Trophoblast cell (in vitro differentiated cells and primary cell): ENCODE data around the gene ING5.

Experiments
- DNase-seq, 2 donors: peaks; one replicate each; pipeline ENCODE4 v3.0.0-alpha.2; 2016
- H2AFZ ChIP-seq: 2 replicates; pipeline ENCODE4 v1.6.1; 2013; ENCODE audit warnings: low read length, moderate library complexity, mild to moderate bottlenecking; ENCODE audit not compliant: insufficient read depth, poor library complexity
- H2AK5ac ChIP-seq: 2 replicates; pipeline ENCODE4 v1.6.1; 2013; ENCODE audit warnings: mild to moderate bottlenecking, low read length
- H2BK120ac ChIP-seq: 2 replicates; pipeline ENCODE4 v1.6.1; 2013; ENCODE audit warnings: low read length, mild to moderate bottlenecking, moderate library complexity; ENCODE audit not compliant: insufficient read depth, poor library complexity
- H2BK12ac ChIP-seq: 2 replicates; pipeline ENCODE4 v1.6.1; 2013; ENCODE audit warnings: mild to moderate bottlenecking, low read length, moderate library complexity
- H2BK5ac ChIP-seq: 2 replicates; pipeline ENCODE4 v1.6.1; 2013; ENCODE audit warnings: low read length, low read depth, moderate library complexity, mild to moderate bottlenecking; ENCODE audit not compliant: poor library complexity
- H3K14ac ChIP-seq: 2 replicates; pipeline ENCODE4 v1.6.1; 2013; ENCODE audit warnings: mild to moderate bottlenecking, low read length
- H3K18ac ChIP-seq: 2 replicates; pipeline ENCODE4 v1.6.1; 2013; ENCODE audit warnings: mild to moderate bottlenecking, low read length
- H3K23ac ChIP-seq: 2 replicates; pipeline ENCODE4 v1.6.1; 2013; ENCODE audit warnings: low read length
- H3K27ac ChIP-seq: 2 replicates; pipeline ENCODE4 v1.5.1; 2013; ENCODE audit warnings: low read depth, mild to moderate bottlenecking, inconsistent platforms, low read length, moderate library complexity
- H3K27me3 ChIP-seq: 2 replicates; pipeline ENCODE4 v1.6.1; 2013; ENCODE audit warnings: inconsistent platforms, mild to moderate bottlenecking, low read length, moderate library complexity; ENCODE audit not compliant: insufficient read depth
- H3K36me3 ChIP-seq, 2 experiments: 1 replicate in 1 of 2; 2 replicates in 1 of 2; pipeline ENCODE4 v1.6.1; 2013; ENCODE audit warnings: low read length in 2 of 2, mild to moderate bottlenecking in 2 of 2, moderate library complexity in 1 of 2; ENCODE audit not compliant: insufficient read depth in 2 of 2, control insufficient read depth in 1 of 2
- H3K4ac ChIP-seq: 2 replicates; pipeline ENCODE4 v1.6.1; 2013; ENCODE audit warnings: low read depth, mild to moderate bottlenecking, low read length, moderate library complexity
- H3K4me1 ChIP-seq, 2 experiments: 1 replicate in 1 of 2; 2 replicates in 1 of 2; pipeline ENCODE4 v1.6.1; 2013; ENCODE audit warnings: low read length in 2 of 2, mild to moderate bottlenecking in 2 of 2, moderate library complexity in 1 of 2; ENCODE audit not compliant: insufficient read depth in 2 of 2, control insufficient read depth in 1 of 2
- H3K4me2 ChIP-seq: 2 replicates; pipeline ENCODE4 v1.6.1; 2013; ENCODE audit warnings: inconsistent platforms, mild to moderate bottlenecking, low read length, moderate library complexity
- H3K4me3 ChIP-seq: 2 replicates; pipeline ENCODE4 v1.5.1; 2013; ENCODE audit warnings: mild to moderate bottlenecking, low read depth, low read length, inconsistent platforms
- H3K79me1 ChIP-seq: one replicate; pipeline ENCODE4 v1.6.1; 2013; ENCODE audit warnings: low read length
- H3K79me2 ChIP-seq: 2 replicates; pipeline ENCODE4 v1.6.1; 2013; ENCODE audit warnings: low read length, mild to moderate bottlenecking; ENCODE audit not compliant: control insufficient read depth, insufficient read depth, poor library complexity
- H3K9ac ChIP-seq: 2 replicates; pipeline ENCODE4 v1.6.1; 2013; ENCODE audit warnings: mild to moderate bottlenecking, low read length
- H3K9me3 ChIP-seq: 2 replicates; pipeline ENCODE4 v1.6.1; 2013; ENCODE audit warnings: low read depth, mild to moderate bottlenecking, control low read depth, inconsistent platforms, low read length; ENCODE audit not compliant: insufficient read depth
- H4K12ac ChIP-seq: 2 replicates; pipeline ENCODE4 v1.6.1; 2013; ENCODE audit warnings: low read depth, mild to moderate bottlenecking, low read length, moderate library complexity
- H4K8ac ChIP-seq: 2 replicates; pipeline ENCODE4 v1.6.1; 2013; ENCODE audit warnings: low read depth, mild to moderate bottlenecking, low read length, moderate library complexity
- H4K91ac ChIP-seq: one replicate; pipeline ENCODE4 v1.6.1; 2013; ENCODE audit warnings: low read depth, mild to moderate bottlenecking, low read length, moderate library complexity
- WGBS: extraction: QIAGEN DNeasy Blood & Tissue Kit; methylation state at CpG from one replicate; pipeline ENCODE4 v1.1.7; 2013; ENCODE audit warnings: missing lambda C conversion rate; ENCODE audit not compliant: insufficient read length, insufficient coverage; ENCODE audit errors: extremely low coverage; 5-methylcytosine and 5-hydroxymethylcytosine counted together

ING5 gene

GRCh38 chr2:241703032-241703604, 1.3 kb downstream of the ING5 start:
- Histone ChIP-seq H4K12ac (peak overlapping the region; percentile 50), H4K8ac (peak overlapping the region; percentile 63), H3K27ac (no peak overlapping the region), H3K4ac (peak overlapping the region; percentile 78), H3K9ac (peak overlapping the region; percentile 70), H3K18ac (peak overlapping the region; percentile 38), H3K14ac (peak overlapping the region; percentile 73), H2BK12ac (no peak overlapping the region), H3K4me2 (peak overlapping the region; percentile 74), H2AK5ac (peak overlapping the region; percentile 30), H2BK5ac (no peak overlapping the region), H2AFZ (peak overlapping the region; percentile 92), H3K27me3 (no peaks in the 10 kb centered on the region), H2BK120ac (no peak overlapping the region), H3K9me3 (peaks cover 3% of the 10 kb centered on the region), H4K91ac (peak overlapping the region; percentile 54), H3K4me1 (peaks cover 7 to 8% of the 10 kb centered on the region in 2 experiments), H3K79me2 (peaks cover 12% of the 10 kb centered on the region), H3K23ac (no peak overlapping the region), H3K36me3 (peaks cover 21 to 25% of the 10 kb centered on the region in 2 experiments), H3K4me3 (peak overlapping the region; percentile 96), H3K79me1 (peaks cover 7% of the 10 kb centered on the region)
- no CpG with 5 or more reads among the region's 11 CpGs for WGBS
- DNase-seq, result no peak

- WGBS, result no CpG with 5 or more reads among the region's 6 CpGs
- no peak overlapping the region for H2AFZ ChIP-seq
- H2AK5ac ChIP-seq, result no peak overlapping the region
- no peak overlapping the region for H2BK5ac ChIP-seq
- no peak overlapping the region for H3K9ac ChIP-seq
- no peak overlapping the region for H3K23ac ChIP-seq
- no peak overlapping the region for H2BK12ac ChIP-seq
- H3K79me1 ChIP-seq, result peaks cover 5% of the 10 kb centered on the region
- H4K91ac ChIP-seq, result no peak overlapping the region
- H3K14ac ChIP-seq, result no peak overlapping the region
- no peak overlapping the region for H3K4me2 ChIP-seq
- peaks cover 10% of the 10 kb centered on the region for H3K79me2 ChIP-seq
- no peaks in the 10 kb centered on the region for H3K27me3 ChIP-seq
- H4K12ac ChIP-seq, result no peak overlapping the region
- no peak for DNase-seq
- peaks cover 6% of the 10 kb centered on the region for H3K9me3 ChIP-seq
- no peak overlapping the region for H3K4me3 ChIP-seq
- H2BK120ac ChIP-seq, result no peak overlapping the region
- no peak overlapping the region for H3K27ac ChIP-seq
- H3K36me3 ChIP-seq, result peaks cover 42 to 49% of the 10 kb centered on the region in 2 experiments
- H3K4ac ChIP-seq, result no peak overlapping the region
- H3K4me1 ChIP-seq, result peaks cover 6 to 7% of the 10 kb centered on the region in 2 experiments
- no peak overlapping the region for H4K8ac ChIP-seq
- H3K18ac ChIP-seq, result no peak overlapping the region
These were observed 4.7 kb downstream of the ING5 start for GRCh38 chr2:241706537-241706936.

GRCh38 chr2:241708879-241709278, 7.0 kb downstream of the ING5 start:
- H3K9ac ChIP-seq, result no peak overlapping the region
- no peak for DNase-seq
- H3K4me1 ChIP-seq, result no peaks in the 10 kb centered on the region
- H4K12ac ChIP-seq, result no peak overlapping the region
- H3K9me3 ChIP-seq, result peaks cover 9% of the 10 kb centered on the region
- H4K8ac ChIP-seq, result no peak overlapping the region
- no peak overlapping the region for H3K14ac ChIP-seq
- H3K27ac ChIP-seq, result no peak overlapping the region
- no peak overlapping the region for H2AK5ac ChIP-seq
- H2BK120ac ChIP-seq, result no peak overlapping the region
- no peaks in the 10 kb centered on the region for H3K27me3 ChIP-seq
- no peak overlapping the region for H2BK5ac ChIP-seq
- H3K36me3 ChIP-seq, result peaks cover 60 to 62% of the 10 kb centered on the region in 2 experiments
- no peak overlapping the region for H2BK12ac ChIP-seq
- no peak overlapping the region for H3K4ac ChIP-seq
- no peak overlapping the region for H4K91ac ChIP-seq
- WGBS, result no CpG with 5 or more reads among the region's 10 CpGs
- no peak overlapping the region for H3K23ac ChIP-seq
- no peak overlapping the region for H3K4me3 ChIP-seq
- H3K18ac ChIP-seq, result no peak overlapping the region
- no peak overlapping the region for H2AFZ ChIP-seq
- H3K79me1 ChIP-seq, result no peaks in the 10 kb centered on the region
- H3K4me2 ChIP-seq, result no peak overlapping the region
- H3K79me2 ChIP-seq, result no peaks in the 10 kb centered on the region

GRCh38 chr2:241719093-241719492, 17.3 kb downstream of the ING5 start:
- peaks cover 25% of the 10 kb centered on the region for H3K9me3 ChIP-seq
- no peak overlapping the region for H2BK5ac ChIP-seq
- H3K4ac ChIP-seq, result no peak overlapping the region
- H3K4me2 ChIP-seq, result no peak overlapping the region
- no peak overlapping the region for H4K91ac ChIP-seq
- no peak overlapping the region for H2BK120ac ChIP-seq
- H3K27ac ChIP-seq, result no peak overlapping the region
- H2AK5ac ChIP-seq, result no peak overlapping the region
- H3K14ac ChIP-seq, result no peak overlapping the region
- H3K4me3 ChIP-seq, result no peak overlapping the region
- WGBS, result no CpG with 5 or more reads among the region's 16 CpGs
- no peak overlapping the region for H3K23ac ChIP-seq
- no peak overlapping the region for H3K9ac ChIP-seq
- H2BK12ac ChIP-seq, result no peak overlapping the region
- DNase-seq, result no peak
- no peaks in the 10 kb centered on the region for H3K4me1 ChIP-seq
- H3K18ac ChIP-seq, result no peak overlapping the region
- H4K12ac ChIP-seq, result no peak overlapping the region
- H3K79me1 ChIP-seq, result no peaks in the 10 kb centered on the region
- no peak overlapping the region for H2AFZ ChIP-seq
- no peaks in the 10 kb centered on the region for H3K27me3 ChIP-seq
- no peak overlapping the region for H4K8ac ChIP-seq
- no peaks in the 10 kb centered on the region for H3K79me2 ChIP-seq
- H3K36me3 ChIP-seq, result peaks cover 54 to 56% of the 10 kb centered on the region in 2 experiments
